Endothelial cell (in vitro differentiated cells): Measurements from ENCODE around the gene P2RY13. TPM values are rescaled to one million over a fixed set of nuclear protein-coding genes. Genes with fewer than 3 reads are reported as not detected.

ENCODE experiments used
- DNase-seq: peaks from one replicate; pipeline ENCODE4 v3.0.0; 2021; ENCODE audit warnings: low spot score
- H3K27ac Mint-ChIP-seq: one replicate; pipeline ENCODE4 v1.8.0; 2021; ENCODE audit warnings: mixed read lengths, inconsistent platforms; ENCODE audit not compliant: unreplicated experiment
- H3K27me3 Mint-ChIP-seq: one replicate; pipeline ENCODE4 v1.8.0; 2021; ENCODE audit warnings: mild to moderate bottlenecking, moderate library complexity, mixed read lengths, inconsistent platforms; ENCODE audit not compliant: unreplicated experiment
- H3K36me3 Mint-ChIP-seq: one replicate; pipeline ENCODE4 v1.8.0; 2021; ENCODE audit warnings: mild to moderate bottlenecking, low read depth, mixed read lengths, inconsistent platforms; ENCODE audit not compliant: unreplicated experiment
- H3K4me1 Mint-ChIP-seq: one replicate; pipeline ENCODE4 v1.8.0; 2021; ENCODE audit warnings: mild to moderate bottlenecking, mixed read lengths, inconsistent platforms; ENCODE audit not compliant: unreplicated experiment
- H3K4me3 Mint-ChIP-seq: one replicate; pipeline ENCODE4 v1.8.0; 2021; ENCODE audit warnings: mild to moderate bottlenecking, mixed read lengths, inconsistent platforms; ENCODE audit not compliant: unreplicated experiment
- H3K9me3 Mint-ChIP-seq: one replicate; pipeline ENCODE4 v1.8.0; 2021; ENCODE audit warnings: mixed read lengths, inconsistent platforms; ENCODE audit not compliant: unreplicated experiment
- CTCF ChIP-seq: fragments of 200-600 bp; sonication (generic); IDR thresholded peaks from one replicate; pipeline ENCODE4 v1.5.0; 2021; ENCODE audit warnings: antibody characterized with exemption; ENCODE audit not compliant: unreplicated experiment
- total RNA-seq: library from RNA; stranded (reverse); fragmentation: NEBNext Ultra II Directional; extraction: Animal tissue kit (Norgen Biotek cat#: 25700); gene quantifications from one replicate; pipeline ENCODE4 v1.2.1, GENCODE V29; 2021; ENCODE audit not compliant: unreplicated experiment

Gene P2RY13
- total RNA-seq, 1 donor from 2014 or later = not detected

- no peak for DNase-seq
- Mint-ChIP-seq H3K36me3 (peaks cover 4% of the 10 kb centered on the region), H3K4me3 (no peak overlapping the region), H3K4me1 (peaks cover 10% of the 10 kb centered on the region), H3K27me3 (peaks cover 4% of the 10 kb centered on the region), H3K27ac (no peak overlapping the region), H3K9me3 (no peaks in the 10 kb centered on the region)
- no peak for TF ChIP-seq CTCF
Observed at GRCh38 chr3:151307583-151308488, 21.5 kb downstream of the P2RY13 start.

- Mint-ChIP-seq H3K36me3 (peaks cover 4% of the 10 kb centered on the region), H3K27me3 (peaks cover 4% of the 10 kb centered on the region), H3K4me3 (no peak overlapping the region), H3K4me1 (peaks cover 10% of the 10 kb centered on the region), H3K9me3 (no peaks in the 10 kb centered on the region), H3K27ac (no peak overlapping the region)
- TF ChIP-seq CTCF = no peak
- no peak for DNase-seq
Observed at GRCh38 chr3:151307131-151307530, 22.2 kb downstream of the P2RY13 start.

GRCh38 chr3:151306168-151306810, 23.1 kb downstream of the P2RY13 start:
- H3K4me1 Mint-ChIP-seq = peaks cover 10% of the 10 kb centered on the region
- H3K4me3 Mint-ChIP-seq = no peak overlapping the region
- no peak for DNase-seq
- no peaks in the 10 kb centered on the region for H3K9me3 Mint-ChIP-seq
- peaks cover 4% of the 10 kb centered on the region for H3K27me3 Mint-ChIP-seq
- peak overlapping the region; percentile 9 for H3K27ac Mint-ChIP-seq
- H3K36me3 Mint-ChIP-seq = peaks cover 4% of the 10 kb centered on the region
- no peak for TF ChIP-seq CTCF

DNA sequence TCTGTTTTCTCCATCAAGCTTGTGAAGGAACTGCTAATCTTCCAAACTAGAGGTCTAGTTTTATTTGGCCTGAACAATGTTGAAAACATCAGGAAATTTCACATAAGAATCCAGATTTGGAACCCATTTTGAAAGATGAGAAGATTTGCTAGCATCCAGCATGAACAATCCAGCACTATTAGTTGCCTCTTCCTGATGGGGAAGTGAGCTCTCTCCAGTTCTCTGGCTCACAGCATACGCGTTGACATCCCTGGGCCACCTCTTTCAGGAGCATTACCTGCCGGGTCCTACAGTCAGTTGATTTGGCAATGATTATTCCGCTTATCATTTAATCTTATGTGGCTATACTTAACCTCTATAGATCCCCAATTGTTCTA, 23.6 kb downstream of the P2RY13 start:
- no peak for DNase-seq
- no peak for TF ChIP-seq CTCF
- H3K27me3 Mint-ChIP-seq = peaks cover 4% of the 10 kb centered on the region
- no peaks in the 10 kb centered on the region for H3K9me3 Mint-ChIP-seq
- peaks cover 4% of the 10 kb centered on the region for H3K36me3 Mint-ChIP-seq
- H3K27ac Mint-ChIP-seq = peak overlapping the region; percentile 54
- no peak overlapping the region for H3K4me3 Mint-ChIP-seq
- H3K4me1 Mint-ChIP-seq = peaks cover 10% of the 10 kb centered on the region
